Measurements from ENCODE around the gene SGPL1.

The SGPL1 gene

GRCh38 chr10:70780772-70781171 lies 35.0 kb upstream of the SGPL1 start:
- DNase-seq (ENCODE audit: low read depth in 2 of 2): no peak

GRCh38 chr10:70781461-70782051 lies 34.2 kb upstream of the SGPL1 start:
- DNase-seq (ENCODE audit: low read depth in 2 of 2): no peak

- no peak for DNase-seq (ENCODE audit: low read depth in 2 of 2)
Measured at GRCh38 chr10:70782086-70782745, 33.5 kb upstream of the SGPL1 start.

GRCh38 chr10:70782746-70783680 lies 32.7 kb upstream of the SGPL1 start:
- no peak for DNase-seq (ENCODE audit: low read depth in 2 of 2)

GRCh38 chr10:70784016-70784415 lies 31.7 kb upstream of the SGPL1 start:
- DNase-seq (ENCODE audit: low read depth in 2 of 2): no peak

- DNase-seq (ENCODE audit: low read depth in 2 of 2): no peak
Measured at GRCh38 chr10:70784471-70784870, 31.3 kb upstream of the SGPL1 start.

- DNase-seq (ENCODE audit: low read depth in 2 of 2): no peak
Measured at GRCh38 chr10:70785190-70785589, 30.6 kb upstream of the SGPL1 start, which contains the start of gene TBATA. Gene TBATA (minus strand): TSS chr10:70785377. CDS start chr10:70783379, 1,998 bp downstream.

GRCh38 chr10:70786799-70787415 lies 28.8 kb upstream of the SGPL1 start:
- no peak for DNase-seq (ENCODE audit: low read depth in 2 of 2)

GRCh38 chr10:70791386-70792039 lies 24.2 kb upstream of the SGPL1 start:
- DNase-seq (ENCODE audit: low read depth in 2 of 2): no peak

- no peak for DNase-seq (ENCODE audit: low read depth in 2 of 2)
Measured at GRCh38 chr10:70795613-70796012, 20.1 kb upstream of the SGPL1 start.

GRCh38 chr10:70797840-70798239 lies 17.9 kb upstream of the SGPL1 start:
- no peak for DNase-seq (ENCODE audit: low read depth in 2 of 2)

GRCh38 chr10:70799124-70799523 lies 16.6 kb upstream of the SGPL1 start:
- DNase-seq (ENCODE audit: low read depth in 2 of 2): no peak

GRCh38 chr10:70801854-70802253 lies 13.9 kb upstream of the SGPL1 start:
- no peak for DNase-seq (ENCODE audit: low read depth in 2 of 2)

- no peak for DNase-seq (ENCODE audit: low read depth in 2 of 2)
Measured at GRCh38 chr10:70803775-70804420, 11.8 kb upstream of the SGPL1 start.

GRCh38 chr10:70804421-70804808 lies 11.3 kb upstream of the SGPL1 start:
- DNase-seq (ENCODE audit: low read depth in 2 of 2): no peak

GRCh38 chr10:70805619-70806215 lies 10.0 kb upstream of the SGPL1 start:
- DNase-seq (ENCODE audit: low read depth in 2 of 2): no peak

GRCh38 chr10:70806841-70807240 lies 8.9 kb upstream of the SGPL1 start:
- no peak for DNase-seq (ENCODE audit: low read depth in 2 of 2)

GRCh38 chr10:70807556-70807955 lies 8.2 kb upstream of the SGPL1 start:
- no peak for DNase-seq (ENCODE audit: low read depth in 2 of 2)

GRCh38 chr10:70809011-70809611 lies 6.6 kb upstream of the SGPL1 start:
- no peak for DNase-seq (ENCODE audit: low read depth in 2 of 2)

- no peak for DNase-seq (ENCODE audit: low read depth in 2 of 2)
Measured at GRCh38 chr10:70809726-70810125, 6.0 kb upstream of the SGPL1 start.

All from stimulated activated CD8-positive, alpha-beta memory T cell treated with anti-CD3 and anti-CD28 coated beads, Interleukin-7, amount 100 ng/mL, for 1 hour (primary cell).